Spleen (tissue), 11 donors: ENCODE measurements around the gene FBXO48. TPM values are rescaled to one million over a fixed set of nuclear protein-coding genes. Genes with fewer than 3 reads are reported as not detected.

ENCODE experiments used
- DNase-seq: peaks from one replicate; pipeline ENCODE4 v3.0.0-alpha.2; 2020
- H3K27ac ChIP-seq, 8 donors: fragments of 200-600 bp; sonication (generic) in 7 of 8; 1 replicate in 4 of 8; 2 replicates in 4 of 8; pipeline versions ENCODE4 v1.5.0 to v1.8.0; 2016 to 2021; ENCODE audit warnings: inconsistent platforms in 4 of 8, mild to moderate bottlenecking in 4 of 8, moderate library complexity in 1 of 8
- H3K27me3 ChIP-seq, 7 donors: fragments of 200-600 bp; sonication (generic) in 6 of 7; replicated peaks in 1 of 7; 1 replicate in 4 of 7; 2 replicates in 3 of 7; pipeline versions ENCODE4 v1.5.0 to v1.8.0; 2016 to 2021; ENCODE audit warnings: inconsistent platforms in 3 of 7, mild to moderate bottlenecking in 1 of 7
- H3K36me3 ChIP-seq, 6 donors: fragments of 200-600 bp; sonication (generic) in 5 of 6; 1 replicate in 4 of 6; 2 replicates in 2 of 6; pipeline versions ENCODE4 v1.5.0 to v1.8.0; 2016 to 2021; ENCODE audit warnings: inconsistent platforms in 2 of 6
- H3K4me1 ChIP-seq, 6 donors: fragments of 200-600 bp; sonication (generic) in 5 of 6; 1 replicate in 3 of 6; 2 replicates in 3 of 6; pipeline versions ENCODE4 v1.5.0 to v1.8.0; 2016 to 2021; ENCODE audit warnings: inconsistent platforms in 3 of 6
- H3K4me3 ChIP-seq, 8 donors: fragments of 200-600 bp; sonication (generic) in 7 of 8; 1 replicate in 4 of 8; 2 replicates in 4 of 8; pipeline versions ENCODE4 v1.5.0 to v1.8.0; 2016 to 2021; ENCODE audit warnings: inconsistent platforms in 4 of 8, mild to moderate bottlenecking in 4 of 8, moderate library complexity in 2 of 8
- H3K9me3 ChIP-seq, 8 donors: fragments of 200-600 bp; sonication (generic) in 7 of 8; 1 replicate in 4 of 8; 2 replicates in 4 of 8; pipeline versions ENCODE4 v1.5.0 to v1.8.0; 2016 to 2021; ENCODE audit warnings: inconsistent platforms in 4 of 8
- CTCF ChIP-seq, 11 experiments: fragments of 200-600 bp in 7 of 11; fragments of 450-650 bp in 4 of 11; sonication (generic) in 4 of 11; IDR thresholded peaks in 8 of 11; conservative IDR thresholded peaks in 3 of 11; 1 replicate in 7 of 11; 2 replicates in 4 of 11; pipeline versions ENCODE4 v1.4.0 to v1.8.0; 2016 to 2021; ENCODE audit warnings: antibody characterized with exemption in 11 of 11, inconsistent platforms in 4 of 11, mild to moderate bottlenecking in 1 of 11
- POLR2A ChIP-seq, 3 donors: fragments of 450-650 bp; IDR thresholded peaks; one replicate each; pipeline ENCODE4 v1.5.1; 2017; ENCODE audit warnings: antibody characterized with exemption in 3 of 3, mild to moderate bottlenecking in 1 of 3
- POLR2AphosphoS5 ChIP-seq, 3 donors: sonication (generic); formaldehyde crosslinking; IDR thresholded peaks; one replicate each; pipeline ENCODE4 v1.5.1; 2017; ENCODE audit warnings: antibody characterized with exemption in 3 of 3
- WGBS, 5 donors: extraction: QIAGEN DNeasy Blood & Tissue Kit in 3 of 5; methylation state at CpG; one replicate each; pipeline versions ENCODE4 v1.1.5 to v1.1.7; 2013 to 2018; 5-methylcytosine and 5-hydroxymethylcytosine counted together
- intact Hi-C: fragments of 100-400 bp; cut with DNase I; formaldehyde crosslinking; loops from one replicate; pipeline ENCODE4 v1.15.0; 2023; ENCODE audit warnings: low total_unique reads
- polyA plus RNA-seq, 3 donors: library from polyadenylated mRNA; stranded (reverse); fragments of 200-250 nt; gene quantifications; one replicate each; pipeline ENCODE4 v1.2.1, GENCODE V29; 2013
- total RNA-seq, 7 donors: library from RNA; depleted of rRNA in 3 of 7; stranded (reverse); fragments of >200 nt in 3 of 7; fragmentation: NEBNext Ultra II Directional in 4 of 7; extraction: Animal tissue kit (Norgen Biotek cat#: 25700) in 4 of 7; gene quantifications; one replicate each; pipeline versions ENCODE4 v1.1.0 to v1.2.1, GENCODE V29; 2016 to 2021
- donor health status: healthy with polysubstance abuse.
- donor health status: DM: no; HTN: no; CAD: no; lungs with moderate emphysema.
- donor health status: DM: no; HTN: no; CAD: no.
- donor health status: Bipolar disorder and iron deficiency.
- donor health status: healthy.
- donor health status: DM: no; HTN: no; CAD: no.
- donor health status: DM: yes; HTN: yes; CAD: no.

Gene FBXO48
- total and polyA plus RNA-seq, 10 donors = 0.72 to 2.6 (median 1.7) TPM

GRCh38 chr2:68463287-68463877, 3.7 kb downstream of the FBXO48 start:
- peak; percentile 58 to 90 (median 73) for TF ChIP-seq CTCF (IDR thresholded peaks at IDR 0.05 in 8 of 11, conservative IDR thresholded peaks at IDR 0.05 in 3 of 11)
- no peak for TF ChIP-seq POLR2A (IDR thresholded peaks at IDR 0.05)
- no peak for TF ChIP-seq POLR2AphosphoS5 (IDR thresholded peaks at IDR 0.05)
- no peak for DNase-seq
- intact Hi-C loops = loop anchor here (10.0 kb wide), 1 partner anchor 451 kb away; no protein-coding TSS in a partner anchor
- no peaks in the 10 kb centered on the region for H3K27me3 ChIP-seq
- no peak overlapping the region for H3K27ac ChIP-seq
- H3K4me1 ChIP-seq = peaks cover 14 to 47% (median 28%) of the 10 kb centered on the region in 6 donors
- H3K4me3 ChIP-seq = no peak overlapping the region
- WGBS, 5 donors = 0 to 5% (median 0%) methylated on average over 1 of the region's 1 CpG
- no peaks in the 10 kb centered on the region for H3K9me3 ChIP-seq
- H3K36me3 ChIP-seq = no peaks in the 10 kb centered on the region

GRCh38 chr2:68458981-68459380, 8.1 kb downstream of the FBXO48 start:
- Histone ChIP-seq H3K27me3 (no peaks in the 10 kb centered on the region), H3K4me1 (peaks cover 3 to 11% (median 6%) of the 10 kb centered on the region in 6 donors), H3K4me3 (no peak overlapping the region), H3K9me3 (no peaks in the 10 kb centered on the region), H3K36me3 (no peaks in the 10 kb centered on the region), H3K27ac (no peak overlapping the region)
- 63 to 85% (median 68%) methylated on average over 1 of the region's 1 CpG for WGBS, 5 donors
- DNase-seq = no peak
- intact Hi-C loops = no loop called here
- no peak for TF ChIP-seq POLR2AphosphoS5 (IDR thresholded peaks at IDR 0.05)
- TF ChIP-seq CTCF (IDR thresholded peaks at IDR 0.05 in 8 of 11, conservative IDR thresholded peaks at IDR 0.05 in 3 of 11) = no peak
- TF ChIP-seq POLR2A (IDR thresholded peaks at IDR 0.05) = no peak

- DNase-seq = no peak
- H3K36me3 ChIP-seq = no peaks in the 10 kb centered on the region
- TF ChIP-seq CTCF (IDR thresholded peaks at IDR 0.05 in 8 of 11, conservative IDR thresholded peaks at IDR 0.05 in 3 of 11) (no peak), POLR2A (IDR thresholded peaks at IDR 0.05) (no peak), POLR2AphosphoS5 (IDR thresholded peaks at IDR 0.05) (no peak)
- H3K9me3 ChIP-seq = no peaks in the 10 kb centered on the region
- intact Hi-C loops = no loop called here
- no peaks in the 10 kb centered on the region for H3K27me3 ChIP-seq
- H3K4me3 ChIP-seq = no peak overlapping the region
- H3K27ac ChIP-seq = no peak overlapping the region
- WGBS, 5 donors = 79 to 90% (median 89%) methylated on average over 4 of the region's 4 CpGs
- H3K4me1 ChIP-seq = peaks cover 0 to 12% (median 3%) of the 10 kb centered on the region in 6 donors
Measured at GRCh38 chr2:68456198-68456597, 10.9 kb downstream of the FBXO48 start.

- intact Hi-C loops = no loop called here
Measured at GRCh38 chr2:68454719-68455118, 12.4 kb downstream of the FBXO48 start.

More at GRCh38 chr2:68454719-68455118, 12.4 kb downstream of the FBXO48 start:
- Histone ChIP-seq H3K27ac (no peak overlapping the region), H3K36me3 (no peaks in the 10 kb centered on the region), H3K4me3 (no peak overlapping the region), H3K4me1 (peaks cover 0 to 12% (median 3%) of the 10 kb centered on the region in 6 donors), H3K9me3 (no peaks in the 10 kb centered on the region), H3K27me3 (no peaks in the 10 kb centered on the region)
- DNase-seq = no peak
- WGBS, 5 donors = 91 to 97% (median 93%) methylated on average over 3 of the region's 3 CpGs
- TF ChIP-seq POLR2AphosphoS5 (IDR thresholded peaks at IDR 0.05) = no peak
- no peak for TF ChIP-seq CTCF (IDR thresholded peaks at IDR 0.05 in 8 of 11, conservative IDR thresholded peaks at IDR 0.05 in 3 of 11)
- no peak for TF ChIP-seq POLR2A (IDR thresholded peaks at IDR 0.05)
